Measurements from ENCODE around the gene GOLGB1. TPM values are rescaled to one million over a fixed set of nuclear protein-coding genes. Genes with fewer than 3 reads are reported as not detected.

GOLGB1 gene
- total RNA-seq, 3 donors from 2014 or later, result 65.1 to 86.9 (median 71.6) TPM

- TF ChIP-seq CTCF (IDR thresholded peaks at IDR 0.05), result no peak
- Histone ChIP-seq H3K4me1 (ENCODE audit: low read depth) (peaks cover 4% of the 10 kb centered on the region), H3K36me3 (ENCODE audit: low read depth) (no peaks in the 10 kb centered on the region), H3K9me3 (no peaks in the 10 kb centered on the region), H3K4me3 (no peak overlapping the region)
- no peak for ATAC-seq
- intact Hi-C loops (cut with DNase I, micrococcal nuclease), result no loop called here
- DNase-seq, result no peak
These were observed 13.4 kb downstream of the GOLGB1 start for GRCh38 chr3:121736112-121736511.

- H3K9me3 ChIP-seq, result no peaks in the 10 kb centered on the region
- H3K4me3 ChIP-seq, result no peak overlapping the region
- no peak for ATAC-seq
- DNase-seq, result no peak
- no peak for TF ChIP-seq CTCF (IDR thresholded peaks at IDR 0.05)
- no peaks in the 10 kb centered on the region for H3K36me3 ChIP-seq (ENCODE audit: low read depth)
- H3K4me1 ChIP-seq (ENCODE audit: low read depth), result peaks cover 4% of the 10 kb centered on the region
- intact Hi-C loops (cut with DNase I, micrococcal nuclease), result no loop called here
These were observed 14.4 kb downstream of the GOLGB1 start for GRCh38 chr3:121735047-121735696.

- H3K9me3 ChIP-seq, result no peaks in the 10 kb centered on the region
- no peak for TF ChIP-seq CTCF (IDR thresholded peaks at IDR 0.05)
- DNase-seq, result no peak
- intact Hi-C loops (cut with DNase I, micrococcal nuclease), result no loop called here
- ATAC-seq, result no peak
- no peaks in the 10 kb centered on the region for H3K36me3 ChIP-seq (ENCODE audit: low read depth)
- H3K4me3 ChIP-seq, result no peak overlapping the region
- H3K4me1 ChIP-seq (ENCODE audit: low read depth), result peaks cover 4% of the 10 kb centered on the region
These were observed 18.4 kb downstream of the GOLGB1 start for GRCh38 chr3:121730940-121731687.

- intact Hi-C loops (cut with DNase I, micrococcal nuclease), result no loop called here
- no peak for TF ChIP-seq CTCF (IDR thresholded peaks at IDR 0.05)
- ATAC-seq, result no peak
- no peaks in the 10 kb centered on the region for H3K9me3 ChIP-seq
- H3K4me1 ChIP-seq (ENCODE audit: low read depth), result no peaks in the 10 kb centered on the region
- DNase-seq, result no peak
- H3K36me3 ChIP-seq (ENCODE audit: low read depth), result peaks cover 12% of the 10 kb centered on the region
- no peak overlapping the region for H3K4me3 ChIP-seq
These were observed 25.4 kb downstream of the GOLGB1 start for GRCh38 chr3:121724130-121724529.

- peaks cover 12% of the 10 kb centered on the region for H3K36me3 ChIP-seq (ENCODE audit: low read depth)
- no peak for TF ChIP-seq CTCF (IDR thresholded peaks at IDR 0.05)
- intact Hi-C loops (cut with DNase I, micrococcal nuclease), result no loop called here
- no peaks in the 10 kb centered on the region for H3K4me1 ChIP-seq (ENCODE audit: low read depth)
- no peak for DNase-seq
- no peak overlapping the region for H3K4me3 ChIP-seq
- no peak for ATAC-seq
- no peaks in the 10 kb centered on the region for H3K9me3 ChIP-seq
These were observed 26.1 kb downstream of the GOLGB1 start for GRCh38 chr3:121723485-121723884.
